Esophagus (tissue), 2 donors: ENCODE data around the gene KISS1. TPM values are rescaled to one million over a fixed set of nuclear protein-coding genes. Genes with fewer than 3 reads are reported as not detected.

Experiments used
- H3K27ac ChIP-seq, 2 donors: one replicate each; pipeline ENCODE4 v1.5.1; 2013; ENCODE audit warnings: low read depth in 2 of 2, mild to moderate bottlenecking in 2 of 2, inconsistent platforms in 1 of 2, low read length in 1 of 2, moderate library complexity in 1 of 2
- H3K27me3 ChIP-seq, 2 donors: one replicate each; pipeline ENCODE4 v1.6.1; 2013; ENCODE audit warnings: low read length in 2 of 2, control low read depth in 1 of 2, mild to moderate bottlenecking in 1 of 2; ENCODE audit not compliant: insufficient read depth in 2 of 2, control insufficient read depth in 1 of 2
- H3K36me3 ChIP-seq, 2 donors: one replicate each; pipeline ENCODE4 v1.6.1; 2013; ENCODE audit warnings: low read length in 1 of 2; ENCODE audit not compliant: control insufficient read depth in 2 of 2, insufficient read depth in 2 of 2
- H3K4me1 ChIP-seq, 2 donors: one replicate each; pipeline ENCODE4 v1.6.1; 2013; ENCODE audit warnings: low read length in 1 of 2; ENCODE audit not compliant: control insufficient read depth in 2 of 2, insufficient read depth in 2 of 2
- H3K4me3 ChIP-seq, 2 donors: one replicate each; pipeline ENCODE4 v1.5.1; 2013; ENCODE audit warnings: low read length in 2 of 2, mild to moderate bottlenecking in 2 of 2, low read depth in 1 of 2, moderate library complexity in 1 of 2
- H3K9me3 ChIP-seq, 2 donors: one replicate each; pipeline ENCODE4 v1.6.1; 2013; ENCODE audit warnings: mild to moderate bottlenecking in 2 of 2, low read depth in 1 of 2, low read length in 1 of 2, moderate library complexity in 1 of 2; ENCODE audit not compliant: control insufficient read depth in 2 of 2, insufficient read depth in 1 of 2
- WGBS, 2 donors: extraction: QIAGEN DNeasy Blood & Tissue Kit; methylation state at CpG; one replicate each; pipeline ENCODE4 v1.1.7; 2013; 5-methylcytosine and 5-hydroxymethylcytosine counted together
- polyA plus RNA-seq, 2 donors: library from polyadenylated mRNA; stranded (reverse); fragments of 200-250 nt; gene quantifications; one replicate each; pipeline ENCODE4 v1.2.3, GENCODE V29; 2013
- donor health status: healthy with polysubstance abuse.
- donor health status: Bipolar disorder and iron deficiency.

The KISS1 gene
- polyA plus RNA-seq, 2 donors = not detected

GRCh38 chr1:204228896-204229295, 32.6 kb upstream of the KISS1 start:
- peaks cover 0 to 18% of the 10 kb centered on the region in 2 donors for H3K36me3 ChIP-seq
- no peak overlapping the region for H3K27ac ChIP-seq
- no peak overlapping the region for H3K4me3 ChIP-seq
- H3K9me3 ChIP-seq = no peaks in the 10 kb centered on the region
- WGBS, 2 donors = 91 to 97% methylated on average over 13 of the region's 13 CpGs
- H3K27me3 ChIP-seq = no peaks in the 10 kb centered on the region
- H3K4me1 ChIP-seq = peaks cover 0 to 8% of the 10 kb centered on the region in 2 donors

- WGBS, 2 donors = 86 to 88% methylated on average over 20 of the region's 20 CpGs
- no peaks in the 10 kb centered on the region for H3K9me3 ChIP-seq
- no peaks in the 10 kb centered on the region for H3K27me3 ChIP-seq
- H3K4me3 ChIP-seq = no peak overlapping the region
- H3K27ac ChIP-seq = no peak overlapping the region
- peaks cover 0 to 8% of the 10 kb centered on the region in 2 donors for H3K4me1 ChIP-seq
- H3K36me3 ChIP-seq = peaks cover 0 to 19% of the 10 kb centered on the region in 2 donors
Observed at GRCh38 chr1:204227996-204228785, 31.9 kb upstream of the KISS1 start.

- peaks cover 0 to 8% of the 10 kb centered on the region in 2 donors for H3K4me1 ChIP-seq
- no peaks in the 10 kb centered on the region for H3K27me3 ChIP-seq
- H3K27ac ChIP-seq = no peak overlapping the region
- no peak overlapping the region for H3K4me3 ChIP-seq
- no peaks in the 10 kb centered on the region for H3K9me3 ChIP-seq
- peaks cover 0 to 21% of the 10 kb centered on the region in 2 donors for H3K36me3 ChIP-seq
- 84 to 96% methylated on average over 2 of the region's 2 CpGs for WGBS, 2 donors
Observed at GRCh38 chr1:204227351-204227750, 31.1 kb upstream of the KISS1 start.

- H3K27ac ChIP-seq = peak overlapping the region in 1 of 2 donors; percentile 34
- peaks cover 0 to 8% of the 10 kb centered on the region in 2 donors for H3K4me1 ChIP-seq
- no peaks in the 10 kb centered on the region for H3K9me3 ChIP-seq
- H3K4me3 ChIP-seq = no peak overlapping the region
- peaks cover 0 to 30% of the 10 kb centered on the region in 2 donors for H3K36me3 ChIP-seq
- WGBS, 2 donors = 60 to 69% methylated on average over 16 of the region's 16 CpGs
- H3K27me3 ChIP-seq = no peaks in the 10 kb centered on the region
Observed at GRCh38 chr1:204225841-204226735, 29.8 kb upstream of the KISS1 start.

GRCh38 chr1:204224655-204225054, 28.4 kb upstream of the KISS1 start:
- Histone ChIP-seq H3K9me3 (no peaks in the 10 kb centered on the region), H3K27me3 (no peaks in the 10 kb centered on the region), H3K27ac (no peak overlapping the region), H3K4me1 (peaks cover 0 to 8% of the 10 kb centered on the region in 2 donors), H3K36me3 (peaks cover 0 to 28% of the 10 kb centered on the region in 2 donors), H3K4me3 (no peak overlapping the region)
- 82 to 89% methylated on average over 8 of the region's 8 CpGs for WGBS, 2 donors

GRCh38 chr1:204223129-204223860, 27.0 kb upstream of the KISS1 start:
- H3K36me3 ChIP-seq = peaks cover 0 to 20% of the 10 kb centered on the region in 2 donors
- WGBS, 2 donors = 87% methylated on average over 17 of the region's 17 CpGs
- no peak overlapping the region for H3K4me3 ChIP-seq
- H3K4me1 ChIP-seq = peaks cover 0 to 8% of the 10 kb centered on the region in 2 donors
- no peak overlapping the region for H3K27ac ChIP-seq
- H3K27me3 ChIP-seq = no peaks in the 10 kb centered on the region
- H3K9me3 ChIP-seq = no peaks in the 10 kb centered on the region

GRCh38 chr1:204222764-204223055, 26.4 kb upstream of the KISS1 start:
- H3K4me1 ChIP-seq = peaks cover 0 to 8% of the 10 kb centered on the region in 2 donors
- no peaks in the 10 kb centered on the region for H3K27me3 ChIP-seq
- peaks cover 0 to 14% of the 10 kb centered on the region in 2 donors for H3K36me3 ChIP-seq
- H3K27ac ChIP-seq = no peak overlapping the region
- WGBS, 2 donors = 79 to 92% methylated on average over 3 of the region's 3 CpGs
- H3K4me3 ChIP-seq = no peak overlapping the region
- H3K9me3 ChIP-seq = no peaks in the 10 kb centered on the region

- no peaks in the 10 kb centered on the region for H3K27me3 ChIP-seq
- WGBS, 2 donors = 85% methylated on average over 8 of the region's 8 CpGs
Observed at GRCh38 chr1:204222006-204222763, 25.9 kb upstream of the KISS1 start.

GRCh38 chr1:204221271-204221670, 25.0 kb upstream of the KISS1 start:
- Histone ChIP-seq H3K27ac (no peak overlapping the region), H3K9me3 (no peaks in the 10 kb centered on the region), H3K27me3 (no peaks in the 10 kb centered on the region), H3K4me1 (peaks cover 0 to 6% of the 10 kb centered on the region in 2 donors), H3K4me3 (no peak overlapping the region), H3K36me3 (peaks cover 0 to 13% of the 10 kb centered on the region in 2 donors)
- WGBS, 2 donors = 85 to 86% methylated on average over 11 of the region's 11 CpGs

More at GRCh38 chr1:204222006-204222763, 25.9 kb upstream of the KISS1 start:
- Histone ChIP-seq H3K4me3 (no peak overlapping the region), H3K9me3 (no peaks in the 10 kb centered on the region), H3K36me3 (peaks cover 0 to 13% of the 10 kb centered on the region in 2 donors), H3K4me1 (peaks cover 0 to 8% of the 10 kb centered on the region in 2 donors), H3K27ac (no peak overlapping the region)
